WI38 (cell line): ENCODE results near the gene ZNRF1.

ENCODE experiments used
- H3K4me3 ChIP-seq: 2 replicates; pipeline ENCODE4 v1.5.1; 2011; ENCODE audit warnings: low read depth, mild to moderate bottlenecking, control low read depth, low read length
- TF ChIP-seq, protein P1 (sequence below): IDR thresholded peaks from 2 replicates; pipeline ENCODE4 v1.5.1; 2012; ENCODE audit warnings: low read depth, mild to moderate bottlenecking, control low read depth, low read length

The ZNRF1 gene

DNA sequence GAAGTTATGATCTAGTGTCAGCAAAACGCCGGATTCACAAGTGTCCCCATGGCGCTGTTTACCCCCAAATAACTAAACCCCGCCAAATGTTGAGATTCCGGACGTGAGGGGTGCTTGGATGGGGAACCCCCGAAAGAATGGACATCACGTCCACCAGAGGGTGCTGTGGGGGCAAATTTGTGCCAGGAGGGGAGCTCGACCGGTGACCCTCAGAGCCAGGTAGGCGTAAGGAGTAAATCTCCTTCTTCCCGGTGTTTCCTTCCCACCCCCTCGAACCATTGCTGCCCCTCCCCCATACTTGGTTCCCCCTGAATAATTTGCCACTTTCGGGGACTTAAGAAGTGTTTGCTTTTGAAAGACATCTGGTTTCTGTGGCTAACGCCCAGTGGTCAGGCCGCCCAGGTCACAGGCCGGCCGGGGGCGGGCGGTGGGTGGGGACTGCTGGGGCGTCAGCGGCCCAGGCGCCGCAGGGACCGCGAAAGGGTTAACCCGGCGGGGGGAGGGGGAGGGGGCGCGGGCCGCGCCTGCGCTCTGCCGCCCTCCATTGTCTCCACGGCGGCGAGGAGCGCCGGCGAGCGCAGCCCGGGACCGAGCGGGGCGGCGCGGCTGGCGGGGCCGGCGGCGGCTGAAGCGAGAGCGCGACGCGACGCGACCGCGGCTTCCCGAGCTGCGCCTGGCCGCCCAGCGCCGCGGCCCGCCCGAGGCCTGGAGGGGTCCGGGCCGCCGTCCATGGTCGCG is at the start of gene ZNRF1:
Gene ZNRF1, plus strand, starts transcription at position 544 of the 738 bp plus-strand sequence. CDS start 648 bp downstream, outside the sequence.
- TF ChIP-seq, protein P1, sequence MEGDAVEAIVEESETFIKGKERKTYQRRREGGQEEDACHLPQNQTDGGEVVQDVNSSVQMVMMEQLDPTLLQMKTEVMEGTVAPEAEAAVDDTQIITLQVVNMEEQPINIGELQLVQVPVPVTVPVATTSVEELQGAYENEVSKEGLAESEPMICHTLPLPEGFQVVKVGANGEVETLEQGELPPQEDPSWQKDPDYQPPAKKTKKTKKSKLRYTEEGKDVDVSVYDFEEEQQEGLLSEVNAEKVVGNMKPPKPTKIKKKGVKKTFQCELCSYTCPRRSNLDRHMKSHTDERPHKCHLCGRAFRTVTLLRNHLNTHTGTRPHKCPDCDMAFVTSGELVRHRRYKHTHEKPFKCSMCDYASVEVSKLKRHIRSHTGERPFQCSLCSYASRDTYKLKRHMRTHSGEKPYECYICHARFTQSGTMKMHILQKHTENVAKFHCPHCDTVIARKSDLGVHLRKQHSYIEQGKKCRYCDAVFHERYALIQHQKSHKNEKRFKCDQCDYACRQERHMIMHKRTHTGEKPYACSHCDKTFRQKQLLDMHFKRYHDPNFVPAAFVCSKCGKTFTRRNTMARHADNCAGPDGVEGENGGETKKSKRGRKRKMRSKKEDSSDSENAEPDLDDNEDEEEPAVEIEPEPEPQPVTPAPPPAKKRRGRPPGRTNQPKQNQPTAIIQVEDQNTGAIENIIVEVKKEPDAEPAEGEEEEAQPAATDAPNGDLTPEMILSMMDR, result peak; percentile 62
- peak within 1 kb of the TSS; percentile 84 for H3K4me3 ChIP-seq

- TF ChIP-seq, protein P1, result no peak
- no peak overlapping the region for H3K4me3 ChIP-seq
Observed at GRCh38 chr16:74949309-74949708, 49.5 kb upstream of the ZNRF1 start.

GRCh38 chr16:74950511-74950910 is 48.3 kb upstream of the ZNRF1 start:
- TF ChIP-seq, protein P1, result no peak
- no peak overlapping the region for H3K4me3 ChIP-seq

DNA sequence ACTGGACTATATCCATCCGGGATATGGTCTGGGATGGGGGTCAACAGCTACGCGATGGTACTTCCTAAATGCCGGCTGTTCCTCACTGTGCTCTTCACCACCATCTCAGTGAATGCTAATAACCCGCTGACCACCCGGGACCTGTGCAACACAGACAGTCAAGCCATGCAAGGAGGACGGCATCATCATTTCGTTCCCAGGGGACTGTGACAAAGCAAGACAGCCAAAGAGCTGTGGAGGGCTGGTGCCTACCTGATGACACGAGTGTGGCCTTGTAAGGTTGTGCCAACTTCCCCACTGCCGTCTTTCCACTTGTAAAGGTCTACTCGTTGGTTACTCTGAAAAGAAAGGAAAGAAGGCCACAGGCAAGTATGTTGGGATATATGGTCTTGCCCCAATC is 47.6 kb upstream of the ZNRF1 start:
- TF ChIP-seq, protein P1, result no peak
- H3K4me3 ChIP-seq, result no peak overlapping the region

DNA sequence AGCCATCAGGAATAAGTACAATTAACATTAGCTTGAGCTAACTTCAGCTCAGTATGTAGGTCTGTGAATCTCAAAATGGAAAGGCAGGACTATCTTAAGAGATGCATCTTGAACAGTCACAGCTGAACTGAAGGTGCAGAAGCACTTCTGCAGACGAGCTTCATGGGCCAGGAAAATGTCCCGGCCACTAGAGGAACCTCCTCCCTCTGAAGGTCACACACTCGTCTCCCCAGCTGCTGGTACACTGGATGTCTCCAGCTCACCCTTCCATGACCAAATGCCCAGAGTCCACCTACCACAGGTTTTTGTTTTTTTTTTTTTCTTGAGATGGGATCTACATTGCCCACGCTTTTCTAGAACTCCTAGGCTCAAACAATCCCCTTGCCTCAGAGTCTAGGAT is 47.1 kb upstream of the ZNRF1 start:
- H3K4me3 ChIP-seq, result no peak overlapping the region
- TF ChIP-seq, protein P1, result no peak

- TF ChIP-seq, protein P1, result no peak
- no peak overlapping the region for H3K4me3 ChIP-seq
Observed at GRCh38 chr16:74954763-74955162, 44.1 kb upstream of the ZNRF1 start.

GRCh38 chr16:74973304-74973703 is 25.5 kb upstream of the ZNRF1 start:
- TF ChIP-seq, protein P1, result no peak
- H3K4me3 ChIP-seq, result no peak overlapping the region
